RKO (cell line): ENCODE data around the gene KIF21B.
A peak's percentile ranks its signal among the peaks of the same experiment; 100 is the strongest.

Source experiments
- DNase-seq: peaks from one replicate; pipeline ENCODE4 v3.0.0-alpha.2; 2016; ENCODE audit warnings: low spot score

KIF21B gene, protein sequence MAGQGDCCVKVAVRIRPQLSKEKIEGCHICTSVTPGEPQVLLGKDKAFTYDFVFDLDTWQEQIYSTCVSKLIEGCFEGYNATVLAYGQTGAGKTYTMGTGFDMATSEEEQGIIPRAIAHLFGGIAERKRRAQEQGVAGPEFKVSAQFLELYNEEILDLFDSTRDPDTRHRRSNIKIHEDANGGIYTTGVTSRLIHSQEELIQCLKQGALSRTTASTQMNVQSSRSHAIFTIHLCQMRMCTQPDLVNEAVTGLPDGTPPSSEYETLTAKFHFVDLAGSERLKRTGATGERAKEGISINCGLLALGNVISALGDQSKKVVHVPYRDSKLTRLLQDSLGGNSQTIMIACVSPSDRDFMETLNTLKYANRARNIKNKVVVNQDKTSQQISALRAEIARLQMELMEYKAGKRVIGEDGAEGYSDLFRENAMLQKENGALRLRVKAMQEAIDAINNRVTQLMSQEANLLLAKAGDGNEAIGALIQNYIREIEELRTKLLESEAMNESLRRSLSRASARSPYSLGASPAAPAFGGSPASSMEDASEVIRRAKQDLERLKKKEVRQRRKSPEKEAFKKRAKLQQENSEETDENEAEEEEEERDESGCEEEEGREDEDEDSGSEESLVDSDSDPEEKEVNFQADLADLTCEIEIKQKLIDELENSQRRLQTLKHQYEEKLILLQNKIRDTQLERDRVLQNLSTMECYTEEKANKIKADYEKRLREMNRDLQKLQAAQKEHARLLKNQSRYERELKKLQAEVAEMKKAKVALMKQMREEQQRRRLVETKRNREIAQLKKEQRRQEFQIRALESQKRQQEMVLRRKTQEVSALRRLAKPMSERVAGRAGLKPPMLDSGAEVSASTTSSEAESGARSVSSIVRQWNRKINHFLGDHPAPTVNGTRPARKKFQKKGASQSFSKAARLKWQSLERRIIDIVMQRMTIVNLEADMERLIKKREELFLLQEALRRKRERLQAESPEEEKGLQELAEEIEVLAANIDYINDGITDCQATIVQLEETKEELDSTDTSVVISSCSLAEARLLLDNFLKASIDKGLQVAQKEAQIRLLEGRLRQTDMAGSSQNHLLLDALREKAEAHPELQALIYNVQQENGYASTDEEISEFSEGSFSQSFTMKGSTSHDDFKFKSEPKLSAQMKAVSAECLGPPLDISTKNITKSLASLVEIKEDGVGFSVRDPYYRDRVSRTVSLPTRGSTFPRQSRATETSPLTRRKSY (N-terminal part only)

DNA sequence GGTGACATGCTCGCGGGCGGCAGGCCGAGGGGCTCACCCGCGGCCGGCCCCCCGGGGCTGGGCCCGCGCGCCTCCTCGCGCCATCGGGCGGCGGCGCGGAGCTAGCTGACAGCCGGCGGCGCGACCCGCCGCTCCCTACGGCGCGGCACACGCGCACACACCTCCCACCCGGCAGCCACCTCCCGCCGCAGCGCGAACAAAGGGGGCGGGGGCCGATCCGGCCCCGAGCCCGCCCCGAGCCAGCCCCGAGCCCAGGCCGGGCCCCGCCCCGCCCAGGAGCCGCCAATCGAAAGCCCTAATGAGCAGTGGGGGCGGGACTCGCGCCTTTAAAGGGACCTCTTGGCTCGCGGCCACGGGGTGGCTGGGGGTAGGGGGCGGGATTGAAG is at the start of gene KIF21B:
KIF21B (minus strand) TSS at position 198 of the 386 bp plus-strand sequence. CDS start 331 bp downstream, outside the sequence.
- peak; percentile 42 for DNase-seq

DNA sequence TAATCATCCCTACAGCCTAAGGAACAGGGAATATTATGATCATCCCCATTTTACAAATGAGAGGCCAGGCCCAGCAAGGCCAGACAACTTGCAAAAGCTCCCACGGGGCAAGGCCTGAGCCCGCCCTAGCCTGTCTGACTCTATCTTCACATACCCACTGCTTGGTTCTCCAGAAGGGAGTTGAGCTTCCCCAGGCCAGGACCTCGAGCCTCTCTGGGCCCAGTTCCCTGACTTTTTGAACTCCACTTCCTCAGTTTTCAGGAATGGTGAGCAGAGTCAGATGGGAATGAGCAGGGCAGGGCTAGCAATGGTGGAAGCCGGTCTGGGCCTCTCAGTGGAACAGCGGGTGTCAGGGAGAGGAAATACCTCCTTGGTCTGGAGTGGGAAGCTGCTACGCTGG is 49.4 kb upstream of the KIF21B start:
- no peak for DNase-seq

DNA sequence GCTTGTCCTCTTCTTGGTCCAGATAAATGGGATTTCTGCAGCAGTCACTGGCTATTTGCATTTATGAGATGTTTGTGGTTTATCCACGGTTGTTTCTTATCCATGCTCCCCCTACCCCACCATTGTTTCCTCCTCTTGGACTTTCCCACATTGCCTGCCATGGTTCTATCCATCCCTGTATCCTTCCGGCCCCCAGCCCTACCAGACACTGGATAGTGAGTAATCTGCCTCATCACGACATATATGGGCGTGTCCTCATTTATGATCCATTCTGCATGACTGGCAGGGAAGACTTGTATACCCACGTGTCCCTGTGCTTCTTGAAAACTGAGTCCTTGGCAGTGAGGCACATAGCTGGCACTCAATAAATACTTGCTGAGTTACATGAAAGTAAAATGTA is 48.6 kb upstream of the KIF21B start:
- peak; percentile 41 for DNase-seq

DNA sequence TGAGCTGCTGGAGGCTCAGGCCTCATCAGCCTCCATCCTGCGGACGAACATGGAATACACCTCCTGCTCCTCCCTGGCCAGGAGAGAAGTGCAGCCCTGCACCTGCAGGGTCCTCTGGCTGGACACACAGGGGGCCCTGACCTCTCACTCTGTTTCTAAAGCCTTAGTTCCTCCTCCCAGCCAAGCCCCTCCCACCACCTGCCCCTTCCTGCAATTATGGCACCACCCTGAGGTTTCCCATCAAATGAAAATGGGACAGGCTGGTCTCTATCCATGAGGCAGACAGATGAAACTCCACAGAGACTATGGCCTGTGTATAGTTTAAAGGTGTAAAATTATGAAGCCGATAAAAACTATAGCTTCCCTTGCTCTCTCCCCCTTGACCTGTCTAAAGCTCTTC is 46.1 kb upstream of the KIF21B start:
- DNase-seq, result no peak

DNA sequence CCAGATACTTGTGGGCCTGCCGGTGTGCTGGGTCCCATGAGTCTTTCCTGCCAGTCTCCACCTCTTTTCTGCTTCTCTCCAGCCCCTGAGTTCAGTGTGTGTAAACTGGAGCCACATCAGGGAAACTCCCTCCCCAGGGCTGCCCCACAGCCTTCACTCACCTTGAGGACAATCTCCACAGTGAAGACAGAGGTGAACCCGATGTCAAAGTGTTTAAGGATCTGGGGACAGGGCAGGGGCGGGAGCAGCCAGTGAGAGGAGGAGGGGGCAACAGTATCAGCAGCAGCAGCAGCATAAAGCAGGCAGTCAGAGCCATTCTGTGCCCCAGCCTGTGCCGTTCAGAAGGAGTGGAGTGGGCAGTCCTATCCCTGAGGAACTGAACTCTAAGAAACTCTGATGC is 45.5 kb upstream of the KIF21B start:
- DNase-seq, result no peak

DNA sequence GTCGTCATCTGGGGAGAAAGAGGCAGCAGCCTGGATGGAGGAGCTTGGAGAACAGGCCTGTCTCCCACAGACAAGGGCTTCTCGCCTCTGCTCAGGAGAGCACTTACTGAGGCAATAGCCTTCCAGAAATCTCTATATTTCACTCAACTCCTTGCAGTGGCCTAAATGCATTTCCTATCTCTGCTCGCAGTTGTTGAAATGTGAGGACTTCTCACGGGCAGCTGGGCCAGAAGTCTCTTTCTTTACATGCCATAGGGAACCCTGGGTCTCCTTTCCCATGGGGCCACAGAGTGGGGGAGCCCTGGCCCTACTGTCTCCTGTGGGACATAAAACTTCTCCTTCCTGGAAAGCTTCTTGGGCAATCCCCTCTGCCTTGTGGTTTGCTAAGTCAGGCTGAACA is 43.5 kb upstream of the KIF21B start:
- no peak for DNase-seq

DNA sequence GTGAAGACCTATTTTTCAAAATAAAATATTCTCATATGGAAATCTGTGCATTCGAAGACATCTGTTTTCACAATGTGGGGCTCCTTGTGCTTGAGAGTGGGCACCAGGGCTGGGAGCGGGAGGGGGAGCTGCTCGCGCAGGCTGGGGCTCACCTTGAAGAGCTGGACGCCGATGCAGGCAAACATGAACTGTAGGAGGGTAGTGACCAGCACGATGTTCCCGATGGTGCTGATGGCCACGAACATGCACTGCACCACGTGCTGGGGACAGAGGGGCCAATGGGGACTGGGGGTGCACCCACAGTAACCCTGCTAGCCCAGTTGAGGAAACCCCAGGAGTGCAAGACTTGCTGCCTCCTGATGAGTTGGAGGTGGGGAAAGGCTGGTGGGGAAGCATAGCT is 42.2 kb upstream of the KIF21B start:
- DNase-seq, result no peak

DNA sequence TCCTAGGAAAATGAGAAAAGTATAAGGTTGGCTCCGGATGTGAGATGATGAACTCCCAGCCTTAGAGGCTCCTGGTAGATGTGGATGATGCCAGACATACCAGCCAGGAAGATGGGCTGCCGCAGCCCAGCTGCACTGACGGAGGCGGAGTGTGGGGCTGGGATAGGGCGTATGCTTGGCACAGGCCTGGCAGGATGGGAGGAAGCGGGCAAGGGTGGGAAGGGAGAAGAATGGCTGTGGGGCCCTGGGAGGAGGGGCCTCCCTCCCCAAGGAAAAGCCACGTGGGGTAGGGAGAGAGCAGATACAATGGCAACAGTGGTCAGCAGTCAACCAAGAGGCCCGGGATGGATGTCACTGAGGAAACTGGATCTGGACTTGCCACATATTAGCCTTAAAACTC is 41.3 kb upstream of the KIF21B start:
- DNase-seq, result no peak

DNA sequence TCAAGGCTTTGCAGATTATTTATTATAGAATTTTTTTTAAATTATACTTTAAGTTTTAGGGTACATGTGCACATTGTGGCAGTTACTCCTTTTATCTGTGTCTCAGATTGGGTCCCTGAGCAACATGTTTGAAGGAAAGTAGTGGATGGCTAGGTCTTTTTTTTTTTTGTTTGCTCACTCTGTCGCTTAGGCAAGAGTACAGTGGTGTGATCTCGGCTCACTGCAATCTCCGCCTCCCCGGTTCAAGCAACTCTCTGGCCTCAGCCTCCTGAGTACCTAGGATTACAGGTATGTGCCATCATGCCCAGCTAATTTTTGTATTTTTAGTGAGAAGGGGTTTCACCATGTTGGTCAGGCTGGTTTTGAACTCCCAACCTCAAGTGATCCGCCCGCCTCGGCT is 39.6 kb upstream of the KIF21B start:
- no peak for DNase-seq

DNA sequence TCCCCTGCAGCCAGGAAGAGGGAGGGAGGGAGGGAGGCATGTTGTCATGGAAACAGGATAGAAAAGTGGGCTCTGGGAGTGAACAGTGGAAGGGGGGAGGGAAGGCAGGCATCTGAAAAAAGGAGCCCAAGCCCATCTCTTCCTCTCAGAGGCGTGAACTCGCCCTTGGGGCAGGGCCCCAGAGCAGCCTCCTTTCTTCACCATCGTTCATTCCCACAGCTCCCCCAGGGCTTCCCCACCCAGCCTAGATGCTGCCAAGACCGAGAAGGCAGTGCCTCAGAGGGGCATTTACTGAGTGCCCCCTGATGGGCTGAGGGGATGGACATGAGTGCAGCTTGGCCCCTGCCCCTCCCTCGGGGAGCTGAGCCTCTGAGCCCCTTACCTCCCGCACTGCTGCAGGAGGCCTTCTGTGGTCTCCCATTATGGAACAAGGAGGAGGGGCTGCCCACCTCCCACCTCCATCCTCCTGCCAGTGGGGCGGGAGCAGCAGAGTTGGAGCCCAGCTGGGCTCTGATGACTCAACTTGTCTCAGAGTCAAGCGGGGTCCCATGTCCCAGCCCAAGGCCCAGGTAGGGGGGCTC is 39.1 kb upstream of the KIF21B start:
- no peak for DNase-seq

DNA sequence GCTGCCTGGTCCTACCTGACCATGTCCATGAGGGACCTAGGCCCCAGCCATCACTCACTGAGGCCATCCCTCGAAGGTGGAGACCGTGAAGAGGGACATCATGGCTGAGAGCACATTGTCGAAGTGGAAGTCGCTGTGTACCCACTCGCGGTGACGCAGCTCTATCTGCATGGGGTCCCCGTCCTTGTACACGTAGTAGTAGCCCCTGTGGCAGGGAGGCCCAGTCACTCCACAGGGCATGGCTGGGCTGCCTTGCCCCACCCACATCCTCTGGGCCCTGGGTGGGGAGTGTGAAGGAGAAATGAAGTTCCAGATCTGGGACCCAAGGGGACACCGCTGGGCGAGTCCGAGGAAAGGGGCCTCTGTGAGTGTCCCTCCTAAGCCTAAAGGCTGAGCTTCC is 38.4 kb upstream of the KIF21B start:
- DNase-seq, result no peak

DNA sequence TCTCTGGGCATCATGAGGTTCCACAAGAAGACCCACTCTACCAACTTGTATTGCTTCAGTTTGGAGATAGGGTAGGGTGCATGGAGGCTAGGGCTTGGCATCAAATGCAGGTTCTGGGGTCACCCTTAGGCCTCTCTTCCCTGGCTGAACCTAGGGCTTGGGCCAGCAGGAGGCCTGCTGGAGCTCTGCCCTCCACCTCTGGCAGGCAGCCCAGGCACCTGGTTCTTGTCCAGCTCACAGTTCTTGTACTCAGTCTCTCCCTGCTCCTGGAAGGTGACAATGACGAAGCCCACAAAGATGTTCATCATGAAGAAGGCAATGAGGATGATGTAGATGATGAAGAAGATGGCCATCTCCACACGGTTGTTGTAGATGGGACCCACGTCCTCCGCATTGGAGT is 37.5 kb upstream of the KIF21B start:
- no peak for DNase-seq

DNA sequence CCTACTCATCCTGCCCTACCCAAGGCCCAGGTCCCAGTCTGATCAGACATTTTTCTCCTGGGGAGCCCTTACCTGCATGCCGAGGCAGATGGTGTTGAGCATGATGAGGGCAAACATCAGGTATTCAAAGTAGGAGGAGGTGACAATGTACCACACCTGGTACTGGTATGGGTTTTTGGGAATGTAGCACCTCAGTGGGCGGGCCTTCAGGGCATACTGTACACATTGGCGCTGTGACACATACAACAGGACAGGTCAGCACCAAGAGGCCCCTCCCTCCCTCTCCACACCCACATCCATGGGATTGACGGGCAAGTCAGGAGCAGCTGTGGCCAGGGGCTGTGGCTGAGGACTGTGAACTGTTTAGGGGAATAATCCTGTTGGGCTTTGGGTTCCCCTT is 37.1 kb upstream of the KIF21B start:
- no peak for DNase-seq

DNA sequence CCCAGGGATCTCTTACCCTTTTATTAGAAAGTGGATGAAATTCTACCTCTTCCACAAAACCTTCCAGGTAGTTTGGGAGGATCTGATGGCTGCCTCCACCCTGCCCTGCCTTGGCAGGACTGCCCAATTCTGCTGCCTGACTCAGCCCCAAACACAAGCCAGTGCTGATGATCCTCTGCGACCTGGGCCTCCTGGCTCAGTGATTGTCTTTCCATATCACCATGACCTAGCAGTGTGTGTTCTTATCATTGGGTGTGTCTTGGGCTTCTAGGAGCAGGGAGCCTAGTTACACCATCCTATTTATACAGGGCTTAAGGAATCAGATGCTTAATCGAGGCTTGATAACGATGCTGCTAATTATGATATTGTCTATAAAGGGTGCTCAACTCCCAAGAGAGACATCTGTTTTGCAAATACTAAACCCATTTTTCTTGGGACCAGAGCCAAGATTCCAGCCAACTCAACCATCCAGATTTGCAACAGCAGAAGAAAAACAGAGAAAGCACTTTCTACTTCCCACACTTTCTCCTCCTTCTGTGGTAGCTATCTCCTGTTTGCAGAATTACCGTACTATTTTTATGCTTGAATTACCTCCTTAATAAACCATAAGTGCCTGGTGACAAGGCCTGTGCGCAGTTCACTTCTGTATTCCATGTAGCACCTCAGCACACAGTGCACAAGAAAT is 36.5 kb upstream of the KIF21B start:
- DNase-seq, result no peak

DNA sequence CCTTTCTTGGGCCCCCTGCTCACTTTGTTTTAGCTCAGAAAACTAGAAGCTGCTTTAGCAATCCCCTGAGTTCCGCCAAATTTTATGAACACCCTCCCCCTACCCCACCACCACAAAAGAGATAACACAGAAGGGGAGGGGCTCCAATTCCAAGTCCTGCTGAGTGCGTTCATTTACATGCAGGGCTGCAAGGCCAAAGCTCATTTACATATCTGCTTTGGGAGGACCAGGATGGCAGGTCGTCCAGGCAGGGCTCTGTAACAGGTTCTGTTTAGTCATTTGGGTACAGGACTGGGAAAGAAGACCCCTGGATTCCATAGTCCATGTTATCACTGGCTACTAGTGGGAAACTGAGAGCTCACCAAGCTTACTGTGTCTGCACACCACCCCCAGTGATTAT is 35.9 kb upstream of the KIF21B start:
- no peak for DNase-seq

DNA sequence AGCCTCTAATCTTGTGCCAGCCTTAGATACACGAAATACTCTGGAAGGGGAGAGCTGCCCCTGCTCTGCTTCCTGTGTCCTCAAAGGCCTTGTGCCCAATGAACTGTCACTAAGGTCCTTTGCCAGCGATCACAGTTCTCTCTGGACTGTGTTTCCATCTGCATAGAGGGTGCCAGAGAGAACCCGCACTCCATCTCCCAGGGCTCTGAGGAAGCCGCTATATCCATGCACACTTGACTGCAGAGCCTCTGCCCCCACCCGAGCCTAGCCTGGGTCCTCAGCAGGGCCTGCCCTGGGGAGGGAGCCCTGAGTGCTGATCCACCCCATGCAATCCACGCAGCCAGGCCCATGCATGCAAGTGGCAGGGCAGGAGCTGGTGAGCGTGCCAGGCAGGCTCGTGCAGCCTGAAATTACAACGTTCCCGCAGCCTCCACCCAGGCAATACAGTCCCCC is 30.6 kb upstream of the KIF21B start:
- DNase-seq, result no peak

DNA sequence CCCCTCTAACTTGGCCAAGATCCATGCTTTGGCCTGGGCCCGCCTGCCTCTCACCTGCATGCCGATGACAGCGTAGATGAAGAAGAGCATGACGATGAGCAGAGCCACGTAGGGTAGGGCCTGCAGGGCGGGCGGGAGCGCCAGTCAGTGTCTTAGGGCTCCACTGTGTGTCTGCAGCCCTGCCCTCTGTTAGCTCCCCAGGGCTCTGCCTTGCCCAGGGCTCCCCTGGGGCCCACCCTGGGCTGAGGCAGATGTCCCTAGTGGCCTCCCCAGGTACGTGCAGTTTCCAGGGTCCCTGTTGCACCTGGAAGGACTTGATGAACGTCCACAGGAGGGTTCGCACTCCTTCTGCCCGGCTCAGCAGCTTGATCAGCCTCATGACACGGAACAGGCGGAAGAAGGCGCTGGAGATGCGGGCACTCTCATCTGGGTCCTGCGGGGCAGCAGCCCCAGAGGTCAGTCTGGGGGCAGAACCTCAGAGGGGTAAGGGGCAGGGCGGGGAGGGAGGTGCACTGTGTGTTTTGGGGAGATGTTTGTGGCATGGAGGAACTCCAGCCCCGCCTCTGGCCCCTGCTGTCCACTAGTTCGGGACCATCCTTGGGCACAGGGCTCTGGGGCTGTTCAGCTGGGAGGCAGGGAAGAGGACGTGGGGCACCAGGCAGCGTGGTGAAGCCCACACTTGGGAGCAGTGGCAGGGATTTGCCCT is 29.8 kb upstream of the KIF21B start:
- no peak for DNase-seq

DNA sequence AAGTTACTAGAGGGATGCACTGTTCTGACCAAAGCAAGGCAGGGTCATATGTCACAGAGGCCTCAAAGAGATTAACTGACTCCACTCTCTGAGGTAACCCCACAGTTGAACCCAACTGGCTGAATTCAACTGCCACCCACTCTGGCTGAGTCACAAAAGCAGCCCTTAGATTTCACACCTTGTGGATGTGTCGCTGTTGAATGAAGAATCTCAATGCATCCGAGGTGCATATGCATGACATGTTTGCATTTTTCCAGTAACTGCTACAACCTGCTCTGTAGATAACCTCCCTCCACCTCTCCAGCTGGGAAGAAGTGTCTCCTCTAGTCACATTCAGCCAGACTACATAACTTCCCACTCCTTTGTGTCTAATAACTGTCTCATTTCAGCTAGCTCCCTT is 27.9 kb upstream of the KIF21B start:
- no peak for DNase-seq

DNA sequence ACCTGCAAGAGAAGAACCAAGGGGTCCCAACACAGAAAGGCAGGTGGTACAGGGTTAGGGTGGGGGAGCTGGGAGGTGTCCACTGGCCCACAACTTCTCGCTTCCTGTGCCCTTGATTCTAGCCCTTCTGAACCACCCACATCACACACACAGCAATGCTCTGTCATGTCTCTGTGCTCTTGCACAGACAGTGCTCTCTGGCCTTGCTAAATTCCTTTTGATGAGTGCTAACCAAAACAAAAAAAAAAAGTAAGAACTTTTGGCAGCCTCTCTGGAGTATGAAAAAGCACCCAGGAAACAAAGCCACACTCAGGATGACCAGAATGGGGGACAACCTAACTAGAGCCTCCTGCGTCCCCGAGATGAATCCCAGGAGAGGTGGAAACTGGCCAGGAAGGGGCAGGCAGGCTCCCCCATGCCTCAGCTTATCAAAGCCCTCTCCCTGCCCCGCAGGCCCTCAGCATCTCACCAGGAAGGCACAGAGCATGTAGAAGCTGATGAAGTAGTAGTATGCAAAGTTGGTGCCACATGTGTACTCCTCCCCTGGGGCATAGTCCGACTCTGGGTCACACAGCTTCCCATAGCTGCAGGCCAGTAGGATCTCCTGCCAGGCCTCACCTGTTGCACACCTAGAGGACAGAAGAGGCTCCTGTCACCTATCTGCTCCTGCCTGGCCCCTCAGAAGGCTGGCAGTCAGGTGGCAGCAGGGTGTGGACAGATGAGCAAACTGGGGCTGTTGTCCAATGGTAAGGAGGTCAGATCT is 27.2 kb upstream of the KIF21B start:
- no peak for DNase-seq

DNA sequence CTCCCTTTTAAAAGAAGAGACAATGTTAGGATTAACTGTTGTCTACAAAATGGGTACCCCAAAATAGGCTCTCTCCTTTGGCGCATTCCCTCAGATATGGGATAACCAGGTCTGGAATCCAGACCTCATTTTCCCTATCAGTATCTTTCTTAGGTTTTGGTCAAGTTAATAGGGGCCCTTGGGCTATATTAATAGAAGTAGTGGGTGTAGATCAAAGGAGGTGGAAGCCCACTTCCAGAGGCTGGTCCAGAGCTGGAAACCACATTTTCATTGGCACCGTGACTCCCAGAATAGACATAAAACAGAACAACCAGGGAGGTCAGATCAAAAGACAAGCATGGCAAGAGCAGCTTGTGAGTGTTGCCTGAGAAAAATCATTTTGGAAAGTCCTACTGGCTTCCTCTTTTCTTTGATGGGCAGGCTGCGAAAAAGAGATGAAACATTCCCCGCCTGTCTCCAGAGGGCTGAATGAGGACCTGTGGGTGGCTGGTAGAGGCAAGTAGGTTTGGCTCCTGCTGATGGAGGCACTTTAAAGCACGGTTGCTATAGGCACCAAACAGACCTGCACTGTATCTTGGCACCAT is 25.8 kb upstream of the KIF21B start:
- no peak for DNase-seq
